Adrenal gland (tissue), 5 donors: Measurements from ENCODE around the gene ANKRD11.

Source experiments
- POLR2A ChIP-seq, 2 donors: fragments of 450-650 bp; IDR thresholded peaks; one replicate each; pipeline ENCODE4 v1.6.1; 2017; ENCODE audit warnings: antibody characterized with exemption in 2 of 2, mild to moderate bottlenecking in 2 of 2, moderate library complexity in 1 of 2
- TF ChIP-seq, protein P1 (sequence below), 6 experiments: fragments of 450-650 bp in 4 of 6; fragments of 200-600 bp in 2 of 6; sonication (generic) in 1 of 6; IDR thresholded peaks; 1 replicate in 5 of 6; 2 replicates in 1 of 6; pipeline versions ENCODE4 v1.5.1 to v1.8.0; 2016 to 2021; ENCODE audit warnings: antibody characterized with exemption in 6 of 6, mild to moderate bottlenecking in 2 of 6, moderate library complexity in 1 of 6
- donor health status: DM: no; HTN: no; CAD: no.

DNA sequence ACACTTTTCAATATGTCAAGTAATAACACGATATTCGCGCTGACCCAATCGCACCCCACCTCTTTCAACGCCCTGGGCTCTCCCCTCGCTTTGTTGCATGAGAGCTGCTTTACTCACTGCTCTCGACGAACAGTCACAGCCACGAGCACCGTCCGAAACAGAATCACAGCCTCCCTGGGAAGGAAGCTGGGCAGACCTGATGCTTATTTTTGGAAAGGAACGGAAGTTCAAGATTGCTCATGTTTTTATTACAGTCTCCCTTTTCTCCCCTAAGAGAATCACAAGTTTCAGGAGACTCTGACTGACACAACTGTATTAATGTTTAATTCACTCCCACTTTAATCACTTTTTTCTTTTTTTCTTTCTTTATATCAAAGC lies 67.8 kb downstream of the ANKRD11 start:
- TF ChIP-seq, protein P1, sequence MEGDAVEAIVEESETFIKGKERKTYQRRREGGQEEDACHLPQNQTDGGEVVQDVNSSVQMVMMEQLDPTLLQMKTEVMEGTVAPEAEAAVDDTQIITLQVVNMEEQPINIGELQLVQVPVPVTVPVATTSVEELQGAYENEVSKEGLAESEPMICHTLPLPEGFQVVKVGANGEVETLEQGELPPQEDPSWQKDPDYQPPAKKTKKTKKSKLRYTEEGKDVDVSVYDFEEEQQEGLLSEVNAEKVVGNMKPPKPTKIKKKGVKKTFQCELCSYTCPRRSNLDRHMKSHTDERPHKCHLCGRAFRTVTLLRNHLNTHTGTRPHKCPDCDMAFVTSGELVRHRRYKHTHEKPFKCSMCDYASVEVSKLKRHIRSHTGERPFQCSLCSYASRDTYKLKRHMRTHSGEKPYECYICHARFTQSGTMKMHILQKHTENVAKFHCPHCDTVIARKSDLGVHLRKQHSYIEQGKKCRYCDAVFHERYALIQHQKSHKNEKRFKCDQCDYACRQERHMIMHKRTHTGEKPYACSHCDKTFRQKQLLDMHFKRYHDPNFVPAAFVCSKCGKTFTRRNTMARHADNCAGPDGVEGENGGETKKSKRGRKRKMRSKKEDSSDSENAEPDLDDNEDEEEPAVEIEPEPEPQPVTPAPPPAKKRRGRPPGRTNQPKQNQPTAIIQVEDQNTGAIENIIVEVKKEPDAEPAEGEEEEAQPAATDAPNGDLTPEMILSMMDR (IDR thresholded peaks at IDR 0.05), result no peak
- TF ChIP-seq POLR2A (IDR thresholded peaks at IDR 0.05), result no peak
